Fibroblast of upper back skin (primary cell): ENCODE results near the gene ZMPSTE24.

Source experiments
- DNase-seq: peaks from one replicate; pipeline ENCODE4 v3.0.0-alpha.2; 2013

ZMPSTE24 gene

GRCh38 chr1:40305871-40306270 is 47.8 kb downstream of the ZMPSTE24 start:
- no peak for DNase-seq

DNA sequence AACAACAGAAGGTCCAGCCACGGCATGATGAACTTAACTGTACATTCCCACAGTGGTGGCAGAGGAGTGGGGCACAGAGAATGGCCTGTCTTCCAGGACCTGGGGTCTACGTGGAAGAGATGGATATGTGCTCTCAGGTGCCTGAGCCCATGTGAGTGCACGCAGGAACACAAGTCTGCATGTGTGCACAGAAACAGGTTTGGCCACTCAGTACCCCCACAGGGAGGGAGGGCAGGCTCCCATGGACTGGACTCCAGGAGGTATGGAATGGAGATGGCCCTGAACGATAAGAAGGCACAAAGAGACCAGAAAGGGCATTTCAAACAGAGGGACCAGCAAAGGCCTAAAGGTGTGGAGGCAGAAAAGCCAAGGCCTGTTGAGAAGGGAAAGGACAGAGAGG is 48.3 kb downstream of the ZMPSTE24 start:
- no peak for DNase-seq

DNA sequence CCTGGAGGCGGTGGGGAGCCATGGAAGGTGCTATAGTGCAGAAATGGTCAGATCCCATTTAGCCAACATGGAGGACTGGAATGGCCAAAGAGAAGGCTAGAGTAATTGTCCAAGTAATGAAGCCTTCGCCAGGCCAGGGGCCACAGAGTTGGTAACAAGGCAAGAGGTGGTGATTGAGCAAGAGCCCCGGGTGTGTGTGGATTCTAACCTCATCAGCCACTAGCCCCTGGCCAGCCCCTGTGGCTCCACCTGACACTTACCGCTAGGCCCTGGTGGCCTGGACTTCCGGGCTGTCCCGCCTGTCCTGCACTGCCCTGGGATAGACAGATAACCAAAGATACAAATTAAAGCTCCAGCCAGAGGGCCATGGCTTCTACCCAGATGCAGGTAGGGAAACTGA is 49.1 kb downstream of the ZMPSTE24 start:
- DNase-seq: no peak

DNA sequence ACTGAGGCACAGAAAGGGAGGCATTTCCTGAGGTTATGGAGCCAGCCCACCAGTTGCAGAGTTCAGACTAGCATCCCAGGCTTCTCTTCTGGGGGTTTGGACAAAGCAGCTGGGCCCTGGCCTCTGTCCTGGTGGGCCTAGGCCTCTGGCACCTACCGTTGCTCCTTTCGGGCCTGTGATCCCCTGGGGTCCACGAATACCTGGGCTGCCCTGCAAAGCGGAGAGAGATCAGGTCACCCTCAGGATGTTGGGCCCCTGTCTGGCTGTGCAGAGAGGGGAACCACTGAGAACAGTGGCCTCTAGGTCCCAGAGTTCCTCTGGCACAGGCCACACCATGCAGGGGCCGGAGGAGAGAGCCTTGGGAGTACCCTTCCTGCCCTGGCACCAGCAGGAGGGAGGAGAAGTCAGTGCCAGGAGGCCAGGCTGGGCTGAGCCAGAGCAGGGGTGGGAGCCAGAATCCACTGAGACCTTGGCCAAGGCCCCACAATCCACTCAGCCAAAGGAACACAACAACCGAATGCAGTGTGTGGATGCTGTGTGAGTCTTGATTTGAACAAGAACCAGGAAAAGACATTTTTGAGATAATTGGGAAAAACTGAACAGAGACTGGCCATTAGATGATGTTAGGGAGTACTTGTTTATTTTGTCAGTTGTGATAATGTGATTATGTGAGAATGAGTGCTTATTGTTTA is 50.1 kb downstream of the ZMPSTE24 start:
- DNase-seq: no peak

GRCh38 chr1:40309374-40310128 is 51.5 kb downstream of the ZMPSTE24 start:
- no peak for DNase-seq

- DNase-seq: no peak
Measured at GRCh38 chr1:40310129-40310461, 52.1 kb downstream of the ZMPSTE24 start.

DNA sequence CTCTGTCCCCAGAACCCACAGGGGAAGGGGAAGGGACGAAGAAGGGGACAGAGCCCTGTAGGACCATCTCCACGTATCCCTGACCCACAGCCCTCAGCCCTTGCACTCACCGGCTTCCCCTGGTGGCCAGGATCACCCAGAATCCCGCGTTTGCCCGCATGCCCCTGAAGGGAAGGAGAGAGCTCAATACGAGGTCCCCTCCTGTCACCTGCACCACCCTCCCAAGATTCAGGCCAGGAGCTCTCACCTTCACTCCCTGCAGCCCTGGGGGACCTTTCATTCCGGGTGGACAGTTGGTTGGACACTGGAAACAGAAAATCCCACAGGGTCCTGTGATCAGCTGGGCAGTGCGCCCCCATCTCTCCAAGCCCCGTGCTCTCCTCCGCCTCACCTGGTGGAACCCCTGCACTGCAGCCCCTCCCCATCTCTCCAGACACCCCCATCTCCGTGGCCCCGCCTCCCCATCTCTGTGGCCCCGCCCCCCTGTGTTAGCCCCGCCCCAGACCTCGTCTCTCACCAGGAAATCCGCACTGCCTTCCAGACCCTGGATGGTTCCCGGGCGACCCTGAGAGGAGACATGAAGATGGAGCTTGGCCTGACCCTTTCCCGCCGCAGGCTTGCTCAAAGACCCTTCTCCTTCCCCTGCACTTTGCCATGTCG is 53.1 kb downstream of the ZMPSTE24 start:
- no peak for DNase-seq

DNA sequence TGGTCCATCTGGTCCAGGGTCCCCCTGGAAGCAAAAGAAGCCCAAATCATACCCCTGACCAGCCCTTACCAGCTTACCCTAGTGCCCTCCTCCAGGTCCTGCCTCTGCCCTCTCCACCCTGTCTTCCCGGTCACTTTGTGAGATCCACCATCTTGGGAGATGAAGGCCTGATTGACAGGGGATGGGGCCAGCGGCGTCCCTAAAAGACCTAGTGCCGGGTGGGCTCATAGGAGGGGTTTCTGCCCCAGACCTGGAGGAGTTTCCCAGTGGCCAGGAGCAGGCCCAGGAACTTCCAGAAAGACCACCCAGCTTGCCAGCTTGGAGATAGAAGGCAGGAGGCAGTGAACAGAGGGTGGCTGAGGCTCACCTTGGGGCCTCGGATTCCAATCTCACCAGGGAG is 53.7 kb downstream of the ZMPSTE24 start:
- no peak for DNase-seq

- DNase-seq: no peak
Measured at GRCh38 chr1:40312238-40313205, 54.5 kb downstream of the ZMPSTE24 start.

GRCh38 chr1:40313329-40313957 is 55.4 kb downstream of the ZMPSTE24 start:
- peak; percentile 37 for DNase-seq

DNA sequence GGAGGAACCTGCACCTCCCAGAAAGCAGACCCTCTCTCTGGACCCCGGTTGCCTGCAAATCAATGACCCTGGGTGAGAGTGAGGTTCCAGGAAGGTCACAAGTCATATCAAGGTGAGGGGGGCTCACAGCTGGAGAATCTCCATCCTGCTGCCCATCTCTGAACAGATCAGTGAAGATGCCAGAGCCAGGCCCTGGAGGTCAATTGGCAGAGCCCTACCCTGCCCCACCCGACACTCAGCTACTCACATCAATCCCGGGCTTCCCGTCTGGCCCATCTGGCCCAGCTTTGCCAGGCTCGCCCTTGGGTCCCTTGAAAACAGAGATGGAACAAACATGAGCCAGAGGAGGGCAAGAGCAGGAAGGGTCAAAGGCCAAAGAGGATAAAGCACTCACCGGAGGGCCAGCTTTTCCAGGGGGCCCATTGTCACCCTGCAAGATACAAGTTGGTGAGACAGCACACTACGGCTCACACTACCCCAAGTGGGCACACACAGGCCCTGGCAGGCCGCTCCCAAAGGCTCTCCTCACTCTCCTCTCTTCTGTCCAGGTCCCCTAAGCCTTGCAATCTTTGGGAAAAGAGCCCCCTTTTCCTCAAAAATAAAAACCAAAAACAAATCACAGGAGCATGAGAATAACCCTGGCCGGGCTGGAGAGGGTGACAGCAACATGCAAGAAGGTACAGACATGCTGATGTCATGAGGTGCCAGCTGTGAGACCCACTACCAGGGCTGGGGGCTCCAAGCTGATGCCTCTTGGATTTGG is 56.1 kb downstream of the ZMPSTE24 start:
- no peak for DNase-seq

DNA sequence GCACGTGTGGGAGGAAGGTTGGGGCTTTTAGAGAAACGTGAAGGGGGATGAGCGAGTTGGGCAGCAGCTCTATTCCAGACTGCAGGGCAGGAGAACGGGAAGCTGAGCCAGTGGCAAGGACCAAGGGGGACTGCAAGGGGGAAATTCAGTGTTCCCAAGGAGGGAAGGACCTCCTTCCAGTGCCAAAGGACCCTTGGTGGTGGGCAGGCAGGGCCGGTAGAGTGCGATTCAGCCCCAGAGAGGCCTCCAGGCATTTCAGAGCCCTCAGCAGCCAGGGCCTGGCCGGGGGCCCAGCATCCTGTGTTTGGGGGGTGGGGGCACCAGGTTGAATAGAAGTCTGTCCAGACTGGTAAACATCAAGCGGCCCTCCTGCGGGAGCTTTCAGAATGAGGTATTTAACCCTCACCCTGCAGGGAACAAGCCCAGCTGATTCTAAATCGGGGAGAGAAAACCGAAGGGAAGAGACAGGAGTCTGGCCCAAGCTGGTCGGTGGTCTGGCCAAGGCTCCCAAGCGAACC is 56.7 kb downstream of the ZMPSTE24 start:
- no peak for DNase-seq

DNA sequence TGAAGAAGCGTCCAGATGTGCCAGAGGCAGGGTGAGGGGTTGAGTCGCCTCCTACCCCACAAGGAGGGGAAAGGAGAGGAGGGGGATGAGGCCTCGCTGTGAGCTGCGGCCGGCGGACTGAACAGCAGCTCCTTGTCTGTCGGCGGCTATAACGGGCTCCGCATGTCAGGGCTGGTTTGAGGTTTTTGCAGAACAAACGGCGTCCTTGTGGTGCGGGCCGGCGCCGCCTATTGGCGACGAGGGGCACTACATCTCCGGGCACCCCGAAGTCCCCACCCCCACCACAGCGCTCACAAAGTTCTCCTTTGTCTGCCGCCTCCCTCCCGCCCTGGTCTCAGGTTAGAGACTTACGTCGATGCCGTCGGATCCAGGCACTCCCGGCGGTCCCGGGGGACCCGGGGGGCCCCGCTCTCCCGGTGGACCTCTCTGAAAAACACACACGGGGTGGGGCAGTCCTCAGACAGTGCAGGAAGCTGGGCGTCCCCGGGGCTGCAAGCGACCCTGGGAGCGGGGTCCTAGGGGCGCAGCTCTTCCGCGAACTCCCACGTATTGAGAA is 57.3 kb downstream of the ZMPSTE24 start:
- DNase-seq: peak; percentile 84

GRCh38 chr1:40315795-40316594 is 58.0 kb downstream of the ZMPSTE24 start:
- no peak for DNase-seq

- DNase-seq: no peak
Measured at GRCh38 chr1:40316595-40317393, 58.8 kb downstream of the ZMPSTE24 start, which contains the start of gene COL9A2. TSS of gene COL9A2 (minus strand) at chr1:40317286. CDS start at chr1:40317197, 89 bp downstream.

GRCh38 chr1:40317394-40318074 is 59.5 kb downstream of the ZMPSTE24 start:
- DNase-seq: no peak

- no peak for DNase-seq
Measured at GRCh38 chr1:40318476-40318875, 60.4 kb downstream of the ZMPSTE24 start.

DNA sequence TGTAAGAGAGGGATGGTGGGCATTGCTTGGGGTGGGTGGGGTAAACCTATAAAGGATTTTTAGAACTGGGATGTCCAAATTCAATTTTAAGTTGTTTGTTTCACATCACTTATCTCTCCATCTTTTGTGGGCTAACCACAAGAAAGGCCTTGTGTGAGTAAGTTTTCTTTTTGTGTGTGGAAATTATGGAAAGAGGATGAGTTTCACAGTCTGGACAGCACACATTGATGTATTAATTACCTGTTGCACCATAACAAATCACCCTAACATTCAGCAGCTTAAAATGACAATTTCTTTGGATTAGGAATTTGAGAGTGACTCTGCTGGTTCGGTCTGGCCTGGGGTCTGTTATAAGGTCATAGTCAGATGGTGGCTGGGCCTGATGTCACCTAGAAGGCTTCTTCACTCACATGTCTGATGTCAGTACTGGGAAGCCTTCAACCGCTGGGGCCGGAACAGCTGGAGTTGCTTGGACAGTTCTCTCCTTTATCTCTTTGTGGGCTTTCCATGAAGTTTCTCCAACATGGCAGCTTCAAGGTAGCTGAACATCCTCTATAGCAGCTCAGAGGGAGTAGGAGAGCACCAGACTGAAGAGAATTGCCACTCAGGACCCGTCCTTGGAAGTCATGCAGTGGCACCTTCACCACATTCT is 61.1 kb downstream of the ZMPSTE24 start:
- DNase-seq: no peak
